ENCODE data around the gene GADL1.

GADL1 gene

GRCh38 chr3:30776186-30776815 lies 118.2 kb downstream of the GADL1 start:
- in situ Hi-C loops (cut with MboI; ENCODE audit: low pct_unique_long_range_greater_than_20kb, low sequenced_read_pairs, unreplicated experiment): no loop called here
- DNase-seq (ENCODE audit: low spot score): no peak
- TF ChIP-seq CTCF (IDR thresholded peaks at IDR 0.05; ENCODE audit: extremely low read depth, insufficient read depth, missing control alignments): no peak

- no peak for DNase-seq (ENCODE audit: low spot score)
- in situ Hi-C loops (cut with MboI; ENCODE audit: low pct_unique_long_range_greater_than_20kb, low sequenced_read_pairs, unreplicated experiment): no loop called here
Measured at GRCh38 chr3:30775040-30775439, 119.4 kb downstream of the GADL1 start.

GRCh38 chr3:30774062-30774461 lies 120.4 kb downstream of the GADL1 start:
- TF ChIP-seq CTCF (IDR thresholded peaks at IDR 0.05; ENCODE audit: extremely low read depth, insufficient read depth, missing control alignments): no peak
- in situ Hi-C loops (cut with MboI; ENCODE audit: low pct_unique_long_range_greater_than_20kb, low sequenced_read_pairs, unreplicated experiment): no loop called here
- DNase-seq (ENCODE audit: low spot score): no peak

More at GRCh38 chr3:30775040-30775439, 119.4 kb downstream of the GADL1 start:
- no peak for TF ChIP-seq CTCF (IDR thresholded peaks at IDR 0.05; ENCODE audit: extremely low read depth, insufficient read depth, missing control alignments)

- DNase-seq (ENCODE audit: low spot score): no peak
- TF ChIP-seq CTCF (IDR thresholded peaks at IDR 0.05; ENCODE audit: extremely low read depth, insufficient read depth, missing control alignments): no peak
- in situ Hi-C loops (cut with MboI; ENCODE audit: low pct_unique_long_range_greater_than_20kb, low sequenced_read_pairs, unreplicated experiment): no loop called here
Measured at GRCh38 chr3:30770387-30770786, 124.1 kb downstream of the GADL1 start.

GRCh38 chr3:30768703-30769550 lies 125.5 kb downstream of the GADL1 start:
- in situ Hi-C loops (cut with MboI; ENCODE audit: low pct_unique_long_range_greater_than_20kb, low sequenced_read_pairs, unreplicated experiment): loop anchor here (10.0 kb wide), 1 partner anchor 356 kb away; no protein-coding TSS in a partner anchor
- TF ChIP-seq CTCF (IDR thresholded peaks at IDR 0.05; ENCODE audit: extremely low read depth, insufficient read depth, missing control alignments): peak; percentile 80
- peak; percentile 30 for DNase-seq (ENCODE audit: low spot score)

GRCh38 chr3:30768046-30768445 lies 126.4 kb downstream of the GADL1 start:
- TF ChIP-seq CTCF (IDR thresholded peaks at IDR 0.05; ENCODE audit: extremely low read depth, insufficient read depth, missing control alignments): no peak
- in situ Hi-C loops (cut with MboI; ENCODE audit: low pct_unique_long_range_greater_than_20kb, low sequenced_read_pairs, unreplicated experiment): loop anchor here (10.0 kb wide), 1 partner anchor 357 kb away; no protein-coding TSS in a partner anchor
- no peak for DNase-seq (ENCODE audit: low spot score)
